ENCODE data around the gene CMSS1. TPM values are rescaled to one million over a fixed set of nuclear protein-coding genes. Genes with fewer than 3 reads are reported as not detected.

CMSS1 gene
- total RNA-seq, 1 experiment from 2014 or later: 98.6 TPM

GRCh38 chr3:99969136-99969535 lies 151.5 kb downstream of the CMSS1 start:
- POLR2A ChIA-PET (ENCODE audit: low non-redundant PET): no interaction called here

GRCh38 chr3:99970198-99970597 lies 152.5 kb downstream of the CMSS1 start:
- H3K4me1 ChIP-seq (ENCODE audit: insufficient read depth, low read length, poor library complexity, severe bottlenecking): no peaks in the 10 kb centered on the region
- no peak overlapping the region for H3K27ac ChIP-seq (ENCODE audit: low read depth, low read length, poor library complexity, severe bottlenecking)
- no peak for TF ChIP-seq CTCF (conservative IDR thresholded peaks at IDR 0.05; ENCODE audit: low read depth, low read length)
- TF ChIP-seq EZH2 (IDR thresholded peaks at IDR 0.05; ENCODE audit: borderline replicate concordance, low read depth, low read length, poor library complexity, severe bottlenecking): no peak
- no peaks in the 10 kb centered on the region for H3K27me3 ChIP-seq (replicated peaks; ENCODE audit: insufficient read depth, low read depth, low read length, poor library complexity)
- no peak for DNase-seq (ENCODE audit: low spot score)
- H3K9me3 ChIP-seq (ENCODE audit: low read depth, low read length, poor library complexity, severe bottlenecking): no peaks in the 10 kb centered on the region
- ChIA-PET POLR2A (ENCODE audit: low non-redundant PET) (no interaction called here), CTCF (no interaction called here)
- no peak overlapping the region for H3K4me3 ChIP-seq (ENCODE audit: low read depth, low read length, poor library complexity, severe bottlenecking)
- no peaks in the 10 kb centered on the region for H3K36me3 ChIP-seq (ENCODE audit: insufficient read depth, low read length, poor library complexity, severe bottlenecking)
- no TSS peak for BruUV-seq (replicated peaks)
- intact Hi-C loops (cut with micrococcal nuclease; ENCODE audit: unreplicated experiment): no loop called here

More at GRCh38 chr3:99969136-99969535, 151.5 kb downstream of the CMSS1 start:
- Histone ChIP-seq H3K36me3 (ENCODE audit: insufficient read depth, low read length, poor library complexity, severe bottlenecking) (no peaks in the 10 kb centered on the region), H3K4me1 (ENCODE audit: insufficient read depth, low read length, poor library complexity, severe bottlenecking) (no peaks in the 10 kb centered on the region), H3K27ac (ENCODE audit: low read depth, low read length, poor library complexity, severe bottlenecking) (no peak overlapping the region), H3K27me3 (replicated peaks; ENCODE audit: insufficient read depth, low read depth, low read length, poor library complexity) (no peaks in the 10 kb centered on the region), H3K4me3 (ENCODE audit: low read depth, low read length, poor library complexity, severe bottlenecking) (no peak overlapping the region), H3K9me3 (ENCODE audit: low read depth, low read length, poor library complexity, severe bottlenecking) (no peaks in the 10 kb centered on the region)
- DNase-seq (ENCODE audit: low spot score): no peak
- CTCF ChIA-PET: no interaction called here
- BruUV-seq (replicated peaks): no TSS peak
- TF ChIP-seq EZH2 (IDR thresholded peaks at IDR 0.05; ENCODE audit: borderline replicate concordance, low read depth, low read length, poor library complexity, severe bottlenecking) (no peak), CTCF (conservative IDR thresholded peaks at IDR 0.05; ENCODE audit: low read depth, low read length) (no peak)
- intact Hi-C loops (cut with micrococcal nuclease; ENCODE audit: unreplicated experiment): no loop called here

GRCh38 chr3:99971761-99972160 lies 154.1 kb downstream of the CMSS1 start:
- ChIA-PET POLR2A (ENCODE audit: low non-redundant PET) (no interaction called here), CTCF (no interaction called here)
- Histone ChIP-seq H3K27ac (ENCODE audit: low read depth, low read length, poor library complexity, severe bottlenecking) (no peak overlapping the region), H3K36me3 (ENCODE audit: insufficient read depth, low read length, poor library complexity, severe bottlenecking) (no peaks in the 10 kb centered on the region), H3K4me1 (ENCODE audit: insufficient read depth, low read length, poor library complexity, severe bottlenecking) (no peaks in the 10 kb centered on the region), H3K27me3 (replicated peaks; ENCODE audit: insufficient read depth, low read depth, low read length, poor library complexity) (no peaks in the 10 kb centered on the region), H3K4me3 (ENCODE audit: low read depth, low read length, poor library complexity, severe bottlenecking) (no peak overlapping the region), H3K9me3 (ENCODE audit: low read depth, low read length, poor library complexity, severe bottlenecking) (no peaks in the 10 kb centered on the region)
- no TSS peak for BruUV-seq (replicated peaks)
- DNase-seq (ENCODE audit: low spot score): no peak
- intact Hi-C loops (cut with micrococcal nuclease; ENCODE audit: unreplicated experiment): no loop called here
- TF ChIP-seq CTCF (conservative IDR thresholded peaks at IDR 0.05; ENCODE audit: low read depth, low read length) (no peak), EZH2 (IDR thresholded peaks at IDR 0.05; ENCODE audit: borderline replicate concordance, low read depth, low read length, poor library complexity, severe bottlenecking) (no peak)

Data from A673 (cell line).